ENCODE results near the gene ATG16L1.

DNA sequence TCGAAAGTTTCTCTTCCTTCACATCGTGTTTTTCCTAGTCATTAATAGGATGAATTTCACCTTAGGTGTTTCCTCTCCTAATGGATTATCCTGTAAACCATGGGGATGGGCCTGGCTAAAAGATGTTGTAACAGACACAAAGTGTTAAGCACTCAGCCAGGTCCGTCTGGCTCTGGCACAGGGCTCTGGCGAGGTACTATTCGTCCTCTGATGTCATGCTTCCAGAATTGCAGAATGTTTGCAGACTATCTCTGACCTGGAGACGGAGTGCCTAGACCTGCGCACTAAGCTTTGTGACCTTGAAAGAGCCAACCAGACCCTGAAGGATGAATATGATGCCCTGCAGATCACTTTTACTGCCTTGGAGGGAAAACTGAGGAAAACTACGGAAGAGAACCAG lies 13.2 kb downstream of the ATG16L1 start:
- TF ChIP-seq, protein P1, sequence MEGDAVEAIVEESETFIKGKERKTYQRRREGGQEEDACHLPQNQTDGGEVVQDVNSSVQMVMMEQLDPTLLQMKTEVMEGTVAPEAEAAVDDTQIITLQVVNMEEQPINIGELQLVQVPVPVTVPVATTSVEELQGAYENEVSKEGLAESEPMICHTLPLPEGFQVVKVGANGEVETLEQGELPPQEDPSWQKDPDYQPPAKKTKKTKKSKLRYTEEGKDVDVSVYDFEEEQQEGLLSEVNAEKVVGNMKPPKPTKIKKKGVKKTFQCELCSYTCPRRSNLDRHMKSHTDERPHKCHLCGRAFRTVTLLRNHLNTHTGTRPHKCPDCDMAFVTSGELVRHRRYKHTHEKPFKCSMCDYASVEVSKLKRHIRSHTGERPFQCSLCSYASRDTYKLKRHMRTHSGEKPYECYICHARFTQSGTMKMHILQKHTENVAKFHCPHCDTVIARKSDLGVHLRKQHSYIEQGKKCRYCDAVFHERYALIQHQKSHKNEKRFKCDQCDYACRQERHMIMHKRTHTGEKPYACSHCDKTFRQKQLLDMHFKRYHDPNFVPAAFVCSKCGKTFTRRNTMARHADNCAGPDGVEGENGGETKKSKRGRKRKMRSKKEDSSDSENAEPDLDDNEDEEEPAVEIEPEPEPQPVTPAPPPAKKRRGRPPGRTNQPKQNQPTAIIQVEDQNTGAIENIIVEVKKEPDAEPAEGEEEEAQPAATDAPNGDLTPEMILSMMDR (IDR thresholded peaks at IDR 0.05; ENCODE audit: poor library complexity, severe bottlenecking): no peak
- TF ChIP-seq MXI1 (conservative IDR thresholded peaks at IDR 0.05; ENCODE audit: poor library complexity, severe bottlenecking): no peak
- no peak for TF ChIP-seq TAF1 (IDR thresholded peaks at IDR 0.05; ENCODE audit: low read depth)
